Stimulated activated CD4-positive, alpha-beta T cell treated with anti-CD3 and anti-CD28 coated beads, Interleukin-1b, Interleukin-23, amount 100 ng/mL, for 24 hours (primary cell): ENCODE measurements around the gene ATG16L1.

Source experiments
- DNase-seq, 4 experiments: peaks; one replicate each; pipeline ENCODE4 v3.0.0-alpha.2; 2020; ENCODE audit warnings: low read depth in 4 of 4, low spot score in 1 of 4

The ATG16L1 gene

DNA sequence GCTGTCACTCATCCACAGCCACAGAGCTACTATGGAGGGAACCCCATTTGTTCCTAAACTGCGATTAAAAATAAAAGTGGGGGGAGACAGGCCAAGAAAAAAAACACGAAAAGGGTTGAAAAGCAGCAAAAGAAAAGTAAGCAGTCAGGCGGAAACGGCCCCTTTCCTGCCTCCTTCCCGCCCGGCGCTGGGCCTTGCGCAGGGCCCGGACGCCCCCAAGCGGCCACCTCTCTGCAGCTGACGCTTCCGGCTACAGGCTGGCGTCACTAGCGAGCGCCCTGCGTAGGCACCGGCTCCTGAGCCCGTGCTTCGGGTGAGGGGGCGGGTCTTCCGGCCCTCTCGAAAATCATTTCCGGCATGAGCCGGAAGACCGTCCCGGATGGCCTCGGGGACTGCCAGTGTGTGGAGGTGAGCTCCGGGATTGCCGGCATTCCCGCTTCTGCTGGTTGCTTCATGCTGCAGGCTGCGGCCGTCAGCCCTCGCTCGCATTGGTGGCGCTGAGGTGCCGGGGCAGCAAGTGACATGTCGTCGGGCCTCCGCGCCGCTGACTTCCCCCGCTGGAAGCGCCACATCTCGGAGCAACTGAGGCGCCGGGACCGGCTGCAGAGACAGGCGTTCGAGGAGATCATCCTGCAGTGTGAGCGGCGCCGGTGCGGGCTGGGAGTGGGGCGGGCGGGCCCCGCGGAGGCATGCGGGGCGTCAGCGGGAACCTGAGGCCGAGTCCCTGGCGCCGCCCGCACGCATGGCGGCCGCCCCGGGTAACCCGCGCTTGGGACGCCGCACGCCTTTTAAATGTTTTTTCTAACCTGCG lies at the start of gene ATG16L1:
Gene ATG16L1 (plus strand): TSS at position 368 of the 811 bp plus-strand sequence. CDS start 155 bp downstream, at position 523.
- peak; percentile 82 to 94 (median 86) for DNase-seq

DNA sequence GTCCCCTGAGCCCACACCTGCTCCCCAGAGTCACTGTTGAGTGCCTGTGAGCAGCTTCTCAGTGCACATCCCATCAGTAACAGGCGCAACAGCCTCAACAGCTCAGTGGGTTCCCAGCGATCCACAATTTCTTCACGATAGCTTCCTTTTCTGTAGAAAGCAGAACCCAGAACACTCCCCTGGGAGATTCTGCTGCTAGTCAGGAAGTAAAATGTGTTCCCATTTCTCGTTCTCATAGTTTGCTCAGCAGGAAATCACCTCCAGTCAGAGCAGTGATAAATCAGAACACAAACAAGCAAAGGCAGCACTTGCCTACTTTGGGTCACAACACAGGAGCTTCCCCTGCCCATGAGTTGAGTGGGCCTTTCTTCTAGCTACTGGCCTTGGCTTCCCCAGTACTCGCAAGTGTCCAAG lies 48.9 kb upstream of the ATG16L1 start:
- DNase-seq = no peak

DNA sequence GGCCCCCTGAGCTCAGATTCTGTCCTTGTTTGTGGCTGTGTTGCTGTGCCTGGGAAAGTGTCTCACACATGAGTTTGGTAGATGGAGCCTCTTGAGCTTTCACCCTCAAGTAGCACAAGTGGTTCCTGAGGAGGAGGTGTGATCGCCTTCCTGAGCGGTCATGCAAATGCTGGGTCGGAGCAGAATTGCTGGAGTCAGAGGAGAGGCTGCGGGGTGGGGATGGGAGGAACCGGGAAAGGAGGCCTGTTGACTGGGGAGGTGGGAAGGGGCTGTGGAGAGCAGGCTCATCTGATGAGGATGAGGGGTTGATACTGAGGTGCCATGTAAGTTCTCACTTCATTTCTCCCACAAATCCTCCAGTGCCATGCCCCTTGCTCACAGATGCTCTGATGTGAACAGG lies 48.4 kb upstream of the ATG16L1 start:
- no peak for DNase-seq

DNA sequence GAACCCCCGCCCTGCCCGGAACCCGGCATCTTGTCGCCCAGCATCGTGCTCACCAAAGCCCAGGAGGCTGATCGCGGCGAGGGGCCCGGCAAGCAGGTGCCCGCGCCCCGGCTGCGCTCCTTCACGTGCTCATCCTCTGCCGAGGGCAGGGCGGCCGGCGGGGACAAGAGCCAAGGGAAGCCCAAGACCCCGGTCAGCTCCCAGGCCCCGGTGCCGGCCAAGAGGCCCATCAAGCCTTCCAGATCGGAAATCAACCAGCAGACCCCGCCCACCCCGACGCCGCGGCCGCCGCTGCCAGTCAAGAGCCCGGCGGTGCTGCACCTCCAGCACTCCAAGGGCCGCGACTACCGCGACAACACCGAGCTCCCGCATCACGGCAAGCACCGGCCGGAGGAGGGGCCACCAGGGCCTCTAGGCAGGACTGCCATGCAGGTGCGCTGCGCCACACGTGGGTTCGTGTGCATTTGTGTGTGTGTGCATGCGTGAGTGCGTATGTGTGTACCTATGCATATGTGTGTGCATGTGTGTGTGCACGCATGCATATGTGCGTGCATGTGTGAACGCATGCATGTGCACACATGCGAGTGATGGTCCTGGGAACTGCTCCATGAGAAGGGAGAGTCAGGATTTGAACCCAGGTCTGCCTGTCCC lies 47.1 kb upstream of the ATG16L1 start:
- DNase-seq = no peak

DNA sequence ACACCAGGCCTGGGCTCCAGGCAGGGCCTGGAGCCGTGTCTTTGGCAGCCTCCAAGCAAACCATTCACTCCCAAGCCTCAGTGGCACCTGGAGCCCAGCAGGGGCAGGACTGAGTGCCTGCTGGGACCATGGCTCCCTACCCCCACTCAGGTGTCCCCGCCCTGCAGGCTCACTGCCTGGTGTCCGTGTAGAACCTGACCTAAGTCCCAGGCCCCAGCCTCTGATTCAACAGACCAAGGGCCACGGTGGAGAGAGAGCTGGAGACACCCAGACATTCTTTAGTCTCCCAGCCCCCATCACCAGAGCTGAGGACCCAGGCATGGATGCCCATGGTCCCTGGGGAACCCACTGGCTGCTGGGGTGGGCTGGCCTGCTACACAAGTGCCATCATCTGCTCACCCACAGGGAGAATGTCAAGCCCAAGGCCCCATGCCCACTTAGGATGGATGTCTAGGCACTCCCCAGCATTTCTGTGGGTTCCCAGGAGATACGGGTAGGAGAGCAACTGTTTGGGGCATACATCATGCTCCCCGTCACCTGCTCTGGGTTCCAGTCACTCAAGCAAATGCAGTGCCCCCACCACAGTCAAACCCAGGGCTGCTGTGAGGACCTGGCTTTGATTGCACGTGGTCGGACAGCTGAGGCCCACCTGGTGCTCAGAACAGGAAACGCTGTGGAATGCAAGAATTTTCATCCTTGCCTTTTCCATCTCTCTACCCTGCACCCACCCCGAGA lies 42.9 kb upstream of the ATG16L1 start:
- no peak for DNase-seq

DNA sequence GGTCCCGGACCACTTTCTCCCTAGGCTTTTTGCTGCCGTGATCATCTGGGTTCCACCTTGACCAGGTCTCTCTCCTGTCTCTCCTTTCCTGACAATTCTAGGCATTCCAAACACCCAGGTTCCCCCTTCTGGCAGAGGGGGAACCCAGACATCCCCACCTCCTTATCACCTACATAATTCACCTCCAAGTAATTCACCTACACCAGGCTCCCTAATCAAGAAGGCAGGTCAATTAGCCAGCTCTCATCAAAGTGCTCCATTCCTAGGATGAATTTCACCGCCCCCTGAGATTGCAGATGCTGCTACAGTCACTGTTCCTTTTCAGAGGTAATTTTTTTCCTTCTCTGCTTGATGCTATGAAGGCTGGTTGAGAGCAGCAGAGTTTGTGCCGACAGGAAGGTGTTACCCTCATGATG lies 42.3 kb upstream of the ATG16L1 start:
- DNase-seq = no peak

DNA sequence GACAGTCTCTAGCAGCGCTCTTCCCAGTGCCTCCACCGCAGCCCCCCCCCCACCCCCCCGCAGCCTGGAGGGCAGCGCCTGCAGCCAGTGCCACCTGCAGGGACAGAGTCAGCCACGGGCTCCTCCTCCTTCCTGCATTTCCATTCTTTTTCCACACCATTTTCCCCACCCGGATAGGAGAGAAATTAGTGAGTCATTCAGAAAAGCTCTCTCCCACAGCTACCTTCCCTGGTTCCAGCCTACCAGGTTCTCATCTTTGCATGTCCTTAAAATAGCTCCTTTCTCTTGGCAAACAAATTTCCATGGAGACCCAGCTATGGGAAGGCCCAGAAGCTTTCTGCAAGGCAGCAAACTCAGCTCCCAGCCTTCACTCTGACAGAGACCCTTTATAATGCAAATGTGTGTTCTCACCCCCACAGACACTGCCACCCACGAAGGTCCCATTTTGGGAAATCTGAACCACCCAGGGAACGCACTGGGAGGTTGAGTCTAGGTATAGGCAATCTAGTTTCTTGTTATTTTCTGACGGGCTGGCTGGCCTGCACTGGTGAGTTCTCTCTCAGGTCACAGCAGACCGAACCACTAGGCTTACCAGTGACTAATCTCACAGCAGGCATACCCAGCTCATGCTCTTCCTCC lies 41.8 kb upstream of the ATG16L1 start:
- no peak for DNase-seq

DNA sequence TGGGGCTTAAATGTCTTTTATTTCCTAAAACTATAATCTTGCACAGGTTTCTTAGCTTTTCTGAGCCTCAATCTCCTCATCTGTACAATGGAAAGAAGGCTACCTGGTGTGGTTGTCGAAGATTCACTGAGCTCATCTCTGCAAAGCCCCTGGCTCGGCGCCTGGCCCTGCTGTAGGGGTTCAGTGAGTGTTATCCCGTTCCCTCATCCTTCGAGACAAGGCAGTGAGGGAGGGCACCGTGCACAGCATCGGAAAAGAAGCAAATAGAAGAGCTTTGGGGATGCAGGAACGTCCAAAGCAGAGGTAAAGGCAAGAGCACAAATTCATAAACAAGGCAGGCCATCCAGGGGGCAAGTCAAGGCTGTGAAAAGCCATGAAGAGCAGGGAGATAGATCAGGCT lies 41.2 kb upstream of the ATG16L1 start:
- DNase-seq = no peak

DNA sequence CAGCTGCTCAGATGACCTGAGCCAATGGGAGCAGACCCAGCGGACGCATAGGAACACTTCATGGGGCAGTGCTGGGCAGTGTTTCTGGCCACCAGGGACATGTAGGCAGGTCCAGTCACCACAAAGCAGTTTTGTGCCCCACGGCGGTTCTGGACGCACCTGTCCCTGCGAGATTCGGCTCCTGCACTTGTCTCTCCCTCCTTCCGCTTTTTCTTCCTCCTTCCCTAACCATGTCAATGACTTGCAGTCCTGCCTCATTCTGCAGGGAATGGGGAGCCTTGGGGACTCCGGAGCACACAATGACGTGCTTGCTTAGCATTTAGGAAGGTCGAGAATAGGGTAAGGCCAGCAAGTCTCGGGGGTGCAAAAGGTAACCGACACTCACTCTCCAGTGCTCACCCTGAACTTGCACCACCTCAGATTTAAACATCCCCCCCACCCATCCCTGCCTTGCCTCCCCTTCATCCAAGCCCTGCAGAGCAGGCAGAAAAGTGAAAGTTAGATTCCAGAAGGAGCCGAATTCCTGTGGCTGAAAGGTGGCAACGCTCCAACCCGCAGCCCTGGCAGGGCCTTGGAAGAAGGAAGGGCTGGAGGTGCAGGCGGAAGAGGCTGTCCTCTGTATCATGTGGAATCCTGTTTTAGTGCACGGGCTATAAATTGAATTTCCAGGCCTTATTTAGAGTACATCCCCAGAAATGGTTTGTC lies 40.5 kb upstream of the ATG16L1 start:
- no peak for DNase-seq

DNA sequence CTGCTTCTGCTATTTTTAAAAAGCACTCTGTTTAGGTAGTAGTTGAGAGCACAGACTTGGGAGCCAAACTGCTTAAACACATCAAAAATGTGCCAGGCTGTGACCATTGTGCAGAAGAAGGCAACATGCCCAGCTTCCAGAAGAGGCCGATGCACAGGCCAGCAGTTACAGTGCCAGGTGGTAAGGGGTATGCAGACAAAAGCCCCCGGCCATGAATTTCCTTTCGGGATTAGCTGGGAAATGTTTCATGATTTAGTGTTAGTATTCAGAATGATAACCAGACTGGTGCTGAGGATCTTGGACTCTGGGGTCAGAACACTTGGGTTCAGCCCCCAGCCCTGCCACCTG lies 40.0 kb upstream of the ATG16L1 start:
- no peak for DNase-seq

DNA sequence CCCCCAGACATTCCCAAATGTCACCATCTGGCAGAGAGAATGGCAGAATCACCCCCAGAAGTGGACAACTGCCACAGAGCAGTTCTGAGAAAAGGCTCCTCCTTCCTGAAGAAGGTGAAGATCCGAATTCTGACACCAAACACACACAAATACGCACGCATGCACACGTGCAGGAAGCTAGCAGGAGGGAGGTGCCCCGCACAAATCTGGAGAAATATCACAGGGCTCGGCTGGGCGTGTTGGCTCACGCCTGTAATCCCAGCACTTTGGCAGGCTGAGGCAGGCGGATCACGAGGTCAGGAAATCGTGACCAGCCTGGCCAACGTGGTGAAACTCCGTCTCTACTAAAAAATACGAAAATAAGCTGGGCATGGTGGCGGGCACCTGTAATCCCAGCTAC lies 38.5 kb upstream of the ATG16L1 start:
- no peak for DNase-seq

DNA sequence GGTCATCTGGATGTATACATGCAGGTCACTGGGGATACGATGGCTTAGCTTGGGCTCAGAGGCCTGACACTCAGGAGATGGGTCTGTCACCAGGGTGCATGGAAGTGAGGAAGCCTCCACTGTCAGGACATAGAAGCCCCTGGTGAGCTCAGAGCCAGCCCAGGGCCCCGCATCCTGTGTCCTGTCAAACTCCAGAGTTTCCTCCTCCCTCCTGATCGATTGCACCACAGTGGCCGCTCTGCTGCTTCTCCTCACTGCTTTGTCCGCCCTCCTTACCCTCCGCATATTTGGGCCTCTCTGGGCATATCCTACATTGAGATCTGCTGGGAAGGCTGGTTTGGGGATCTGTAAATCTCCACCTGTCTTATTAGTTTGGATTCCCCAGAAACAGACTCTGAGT lies 37.5 kb upstream of the ATG16L1 start:
- DNase-seq = no peak

DNA sequence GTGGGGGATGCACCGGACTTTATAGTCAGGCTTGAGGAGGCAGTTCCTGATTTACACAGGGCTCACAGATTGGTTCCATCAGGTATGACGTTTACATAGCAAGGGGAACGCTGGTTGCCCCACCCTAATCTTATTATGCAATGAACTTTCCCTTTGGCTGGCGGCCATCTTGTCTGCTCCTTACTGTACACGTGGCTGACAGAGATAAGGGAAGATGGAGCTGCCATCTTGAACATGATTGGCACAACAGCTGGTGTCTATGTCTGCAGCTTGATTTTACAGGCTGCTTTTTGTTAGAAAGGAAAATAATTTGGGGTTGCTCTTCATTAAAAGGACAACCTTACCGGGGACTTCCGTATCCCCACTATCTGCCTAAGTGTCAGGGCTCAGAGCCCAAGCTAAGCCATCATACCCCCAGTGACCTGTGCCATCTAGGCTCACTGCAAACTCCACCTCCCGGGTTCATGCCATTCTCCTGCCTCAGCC lies 33.5 kb upstream of the ATG16L1 start:
- no peak for DNase-seq

DNA sequence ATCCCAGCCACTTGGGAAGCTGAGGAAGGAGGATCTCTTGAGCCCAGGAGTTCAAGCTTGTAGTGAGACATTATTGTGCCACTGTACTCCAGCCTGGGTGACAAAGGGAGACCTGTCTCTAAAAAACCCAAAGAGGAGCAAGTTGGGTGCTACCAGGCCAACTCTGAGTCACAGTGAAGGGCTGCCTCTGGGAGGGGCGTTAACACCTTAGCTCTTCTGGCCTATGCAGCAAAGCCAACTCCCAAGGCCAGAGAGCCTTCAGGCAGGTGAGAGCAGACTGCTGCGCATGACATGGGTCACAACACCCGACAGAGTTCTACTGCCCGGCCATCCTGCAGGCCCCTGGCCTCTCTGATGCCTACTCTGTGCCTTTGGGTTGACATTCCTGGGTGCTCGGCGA lies 32.6 kb upstream of the ATG16L1 start:
- no peak for DNase-seq

DNA sequence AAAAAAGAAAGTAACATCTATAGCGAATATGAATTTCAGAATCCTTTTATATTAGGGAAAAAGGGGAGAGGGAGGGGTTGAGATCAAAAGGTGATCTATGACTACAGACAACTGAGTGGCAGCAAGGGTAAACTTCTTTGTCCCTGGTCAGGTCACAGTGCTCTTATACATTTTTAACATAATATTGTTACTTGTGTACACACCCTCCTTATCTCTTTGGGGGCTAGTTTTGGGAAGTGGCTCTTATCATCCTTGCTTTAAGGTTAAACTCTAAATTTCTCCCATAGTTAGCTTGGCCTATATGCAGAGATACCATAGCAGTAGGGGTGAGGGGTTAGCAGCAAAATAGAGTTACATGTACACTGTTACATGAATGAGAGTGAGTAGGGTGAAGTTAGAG lies 31.6 kb upstream of the ATG16L1 start:
- no peak for DNase-seq

DNA sequence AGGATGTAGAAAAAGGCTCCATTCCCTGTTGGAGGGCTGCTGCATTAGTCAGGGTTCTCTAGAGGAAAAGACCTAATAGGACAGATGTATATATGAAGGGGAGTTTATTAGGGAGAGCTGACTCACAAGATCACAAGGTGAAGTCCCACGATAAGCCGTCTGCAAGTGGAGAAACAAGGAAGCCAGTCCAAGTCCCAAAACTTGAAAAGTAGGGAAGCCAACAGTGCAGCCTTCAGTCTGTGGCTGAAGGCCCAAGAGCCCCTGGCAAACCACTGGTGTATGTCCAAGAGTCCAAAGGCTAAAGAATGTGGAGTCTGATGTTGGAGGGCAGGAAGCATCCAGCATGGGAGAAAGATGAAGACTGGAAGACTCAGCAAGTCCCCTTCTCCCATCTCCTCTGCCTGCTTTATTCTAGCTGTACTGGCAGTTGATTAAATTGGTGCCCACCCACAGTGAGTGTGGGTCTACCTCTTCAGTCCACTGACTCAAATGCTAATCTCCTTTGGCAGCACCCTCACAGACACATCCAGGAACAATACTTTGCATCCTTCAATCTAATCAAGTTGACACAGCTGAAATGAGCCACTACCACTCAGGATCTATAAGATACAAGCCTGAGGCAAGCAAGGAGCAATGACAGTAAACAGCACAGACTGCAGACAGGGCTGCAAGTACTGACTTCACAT lies 30.0 kb upstream of the ATG16L1 start:
- no peak for DNase-seq

DNA sequence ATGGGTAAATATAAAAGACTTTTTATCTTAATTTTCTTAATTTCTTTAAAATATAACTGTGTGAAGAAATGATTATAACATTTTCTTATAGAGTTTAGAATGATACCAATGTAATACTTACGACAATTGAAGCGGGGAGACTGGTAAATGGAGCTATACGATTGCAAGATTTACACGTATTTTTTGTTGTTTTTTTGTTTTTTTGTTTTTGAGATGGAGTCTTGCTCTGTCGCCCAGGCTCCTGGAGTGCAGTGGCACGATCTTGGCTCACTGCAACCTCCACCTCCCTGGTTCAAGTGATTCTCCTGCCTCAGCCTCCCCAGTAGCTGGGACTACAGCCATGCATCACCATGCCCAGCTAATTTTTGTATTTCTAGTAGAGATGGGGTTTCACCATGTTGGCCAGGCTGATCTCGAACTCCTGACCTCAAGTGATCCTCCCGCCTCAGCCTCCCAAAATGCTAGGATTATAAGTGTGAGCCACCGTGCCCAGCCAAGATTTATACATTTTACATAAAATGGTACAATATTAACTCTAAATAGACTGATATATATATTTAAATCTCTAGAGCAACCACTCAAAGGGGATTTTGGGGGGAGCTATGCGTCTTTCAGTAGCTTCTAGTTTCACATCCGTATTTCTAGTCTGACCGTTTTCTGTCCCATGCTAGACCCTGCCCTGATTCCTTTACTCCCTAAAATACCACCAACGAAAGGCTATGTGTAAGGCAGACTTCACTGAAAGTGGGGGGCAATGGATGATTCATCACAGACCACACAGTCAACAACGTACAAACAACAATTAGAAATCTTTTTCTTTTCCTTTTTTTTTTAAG lies 28.2 kb upstream of the ATG16L1 start:
- DNase-seq = no peak

DNA sequence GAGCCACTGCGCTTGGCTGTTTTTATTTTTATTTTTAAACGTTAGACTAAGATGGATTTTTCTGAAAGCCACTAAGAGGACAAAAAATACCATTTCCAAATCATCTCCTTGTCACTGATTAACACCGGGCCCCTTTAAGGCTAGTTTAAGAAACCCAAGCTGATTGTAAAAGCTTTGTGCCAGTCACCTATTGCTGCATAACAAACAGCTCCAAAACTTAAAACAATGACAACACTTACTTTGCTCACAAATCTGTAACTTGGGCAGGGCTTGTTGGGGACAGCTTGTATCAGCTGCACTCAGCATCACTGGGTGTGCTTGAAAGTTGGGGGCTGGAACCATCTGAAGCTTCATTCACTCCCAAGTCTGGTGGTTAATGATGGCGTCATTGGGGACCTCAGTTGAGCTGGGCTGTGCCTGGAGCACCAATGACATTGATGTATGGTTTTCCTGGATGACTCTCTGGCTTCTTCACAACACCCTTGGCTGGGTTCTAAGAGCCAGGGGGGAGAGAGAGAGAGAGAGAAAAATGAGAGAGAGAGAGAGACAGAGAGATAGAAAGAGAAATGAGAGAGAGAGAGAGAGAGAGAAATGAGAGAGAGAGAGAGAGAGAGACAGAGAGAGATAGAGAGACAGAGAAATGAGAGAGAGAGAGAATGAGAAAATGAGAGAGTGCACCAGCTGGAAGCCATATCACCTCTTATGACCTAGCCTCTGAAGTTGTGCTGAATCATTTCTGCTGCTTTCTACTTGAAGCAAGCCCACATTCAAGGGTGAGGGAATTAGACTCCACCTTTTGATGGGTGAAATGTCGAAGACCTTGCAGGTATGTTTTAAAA lies 26.0 kb upstream of the ATG16L1 start:
- DNase-seq = no peak
